ENCODE measurements around the gene MKNK2.

MKNK2 gene

GRCh38 chr19:2080336-2080988 is 29.4 kb upstream of the MKNK2 start:
- DNase-seq = no peak

DNA sequence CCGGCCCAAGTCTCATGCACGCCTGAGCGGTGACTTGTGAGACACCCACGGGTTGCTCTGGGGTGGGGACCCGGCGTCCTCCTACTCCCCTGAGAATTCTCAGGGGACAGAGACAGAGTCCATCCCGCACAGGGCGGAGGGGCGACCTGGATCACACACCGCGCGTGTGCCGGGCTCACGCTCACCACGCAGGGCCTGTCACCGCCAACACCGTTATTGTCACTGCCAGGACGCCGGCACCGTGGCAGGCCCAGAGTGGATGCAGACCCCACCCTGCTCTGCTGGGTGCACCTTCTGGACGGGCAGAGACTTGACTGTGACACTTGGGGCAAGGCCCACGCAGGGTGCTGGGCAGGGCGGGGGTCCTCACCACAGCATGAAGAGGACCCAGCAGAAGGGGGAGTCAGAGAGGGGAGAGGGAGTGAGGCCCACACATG is 28.8 kb upstream of the MKNK2 start:
- no peak for DNase-seq

- DNase-seq = no peak
Observed at GRCh38 chr19:2079076-2079864, 28.2 kb upstream of the MKNK2 start.

GRCh38 chr19:2077833-2078619 is 27.0 kb upstream of the MKNK2 start:
- DNase-seq = no peak

DNA sequence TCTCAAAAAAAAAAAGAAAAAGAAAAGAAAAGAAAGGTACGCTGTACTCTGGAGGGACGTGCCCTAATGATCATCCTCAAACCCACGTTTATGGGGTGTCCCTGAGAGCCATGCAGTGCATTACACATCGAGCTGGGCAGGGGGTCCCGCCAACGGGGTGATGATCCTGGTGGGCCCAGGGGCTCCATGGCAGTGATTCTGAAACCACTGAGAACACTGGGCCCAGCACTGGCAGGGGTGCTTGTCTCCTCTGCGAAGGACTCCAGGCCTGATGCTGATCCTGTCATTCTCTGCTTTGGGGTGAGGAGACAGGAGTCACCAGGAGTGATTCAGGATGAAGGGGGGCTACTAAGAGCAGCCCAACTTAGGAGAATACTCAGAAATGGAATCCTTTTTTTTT is 26.4 kb upstream of the MKNK2 start:
- no peak for DNase-seq

DNA sequence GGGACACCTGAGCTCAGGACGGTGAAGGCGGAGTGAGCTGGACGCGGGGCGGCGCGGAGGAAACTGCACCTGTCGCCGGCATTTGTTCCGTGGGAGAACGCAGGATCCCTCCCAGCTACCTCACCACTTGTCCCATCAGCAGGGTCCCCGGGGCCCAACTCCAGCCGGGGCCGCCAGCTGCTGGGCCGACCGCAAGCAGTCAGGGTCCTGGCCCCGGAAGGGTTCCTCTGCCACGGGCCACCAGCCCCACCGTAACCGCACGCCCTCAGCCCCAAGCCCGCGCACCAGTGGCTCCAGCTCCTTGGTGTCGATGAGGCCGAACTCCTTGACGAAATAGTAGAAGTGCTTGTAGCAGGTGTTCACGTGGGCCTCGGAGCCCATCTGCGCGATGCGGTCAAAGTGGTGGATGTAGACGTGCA is 25.5 kb upstream of the MKNK2 start:
- DNase-seq = no peak

GRCh38 chr19:2072757-2073551 is 21.9 kb upstream of the MKNK2 start:
- DNase-seq = no peak

DNA sequence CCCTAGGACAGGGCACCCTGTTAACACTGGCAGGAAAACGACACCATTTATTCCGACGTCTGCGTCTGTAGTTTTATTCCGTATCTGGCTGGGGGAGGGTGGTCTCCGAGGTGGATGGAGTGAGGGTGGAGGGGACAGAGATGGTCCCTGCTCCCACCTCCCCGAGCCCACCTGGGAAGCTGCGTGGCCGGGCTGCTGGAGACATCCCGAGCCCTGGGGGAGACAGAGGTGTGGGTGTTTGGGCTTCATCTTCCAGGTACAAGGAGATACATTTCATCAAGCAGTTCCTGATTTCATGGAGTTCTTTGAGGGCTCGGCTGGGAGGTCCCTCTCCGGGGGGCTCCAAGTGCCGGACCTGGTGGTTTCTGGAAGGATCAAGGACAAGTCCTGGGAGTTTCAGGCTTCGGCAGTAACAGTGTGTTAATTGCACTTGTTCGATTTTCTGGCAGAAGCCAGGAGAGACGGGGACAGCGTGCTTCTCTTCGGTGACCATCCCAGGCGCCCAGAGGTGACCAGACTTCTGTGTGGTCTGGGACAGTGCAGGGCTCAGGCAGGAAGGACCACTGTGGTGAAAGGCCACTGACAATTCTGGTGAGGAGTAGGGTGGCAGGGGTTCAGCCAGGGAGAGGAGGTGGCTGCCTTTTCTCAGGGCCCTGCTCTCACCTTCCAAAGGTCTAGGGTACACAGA is 20.1 kb upstream of the MKNK2 start:
- DNase-seq = no peak

DNA sequence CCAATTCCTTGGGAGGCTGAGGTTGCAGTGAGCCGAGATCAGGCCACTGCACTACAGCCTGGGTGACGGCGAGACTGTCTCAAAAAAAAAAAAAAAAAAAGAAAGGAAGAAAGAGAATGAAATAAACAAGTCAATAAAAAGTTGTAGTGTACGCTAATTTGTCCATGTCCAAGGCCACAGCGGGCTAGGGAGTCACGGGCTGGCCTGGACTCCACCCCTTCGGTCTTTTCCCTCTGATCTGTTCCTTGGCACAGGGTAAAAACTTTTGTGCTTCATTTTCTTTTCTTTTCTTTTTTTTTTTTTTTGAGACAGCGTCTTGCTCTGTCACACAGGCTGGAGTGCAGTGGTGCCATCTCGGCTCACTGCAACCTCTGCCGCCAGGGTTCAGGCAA is 19.4 kb upstream of the MKNK2 start:
- no peak for DNase-seq

- DNase-seq = peak in 12 of 14 donors; percentile 34 to 99 (median 56)
Observed at GRCh38 chr19:2064788-2065524, 13.9 kb upstream of the MKNK2 start.

DNA sequence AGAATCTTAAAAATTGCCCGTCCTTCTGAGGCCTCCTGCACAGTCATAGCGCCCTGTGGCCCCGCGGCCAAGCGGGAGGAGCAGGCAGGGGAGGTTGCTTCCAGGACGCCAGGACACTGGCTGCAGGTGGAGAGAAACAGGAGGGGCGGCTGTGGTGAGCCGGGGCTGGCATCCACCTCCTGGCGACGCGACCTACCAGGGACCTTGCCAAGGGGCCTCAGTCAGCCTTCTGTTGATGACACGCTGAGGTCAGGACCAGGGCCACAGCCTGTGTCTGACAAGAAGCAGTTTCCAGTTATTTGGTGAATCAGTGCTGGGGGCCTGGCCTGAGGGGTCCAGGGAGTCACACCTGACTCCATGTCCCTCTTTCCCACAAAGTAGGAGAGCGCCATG is 13.3 kb upstream of the MKNK2 start:
- peak in 1 of 14 donors; percentile 90 for DNase-seq

DNA sequence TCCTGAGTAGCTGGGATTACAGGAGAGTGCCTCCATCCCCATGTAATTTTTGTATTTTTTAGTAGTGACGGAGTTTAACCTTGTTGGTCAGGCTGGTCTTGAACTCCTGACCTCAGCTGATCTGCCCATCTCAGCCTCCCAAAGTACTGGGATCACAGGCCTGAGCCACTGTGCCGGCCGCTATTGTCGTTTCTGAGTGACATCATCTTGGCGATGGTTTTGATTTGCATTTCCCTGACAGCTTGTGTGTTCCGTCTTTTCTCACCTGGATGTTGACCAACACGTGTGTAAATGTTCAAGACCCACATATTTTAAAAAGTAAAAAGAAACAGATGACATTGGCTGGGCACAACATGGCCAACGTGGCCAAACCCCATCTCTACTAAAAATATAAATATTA is 12.8 kb upstream of the MKNK2 start:
- DNase-seq = no peak

DNA sequence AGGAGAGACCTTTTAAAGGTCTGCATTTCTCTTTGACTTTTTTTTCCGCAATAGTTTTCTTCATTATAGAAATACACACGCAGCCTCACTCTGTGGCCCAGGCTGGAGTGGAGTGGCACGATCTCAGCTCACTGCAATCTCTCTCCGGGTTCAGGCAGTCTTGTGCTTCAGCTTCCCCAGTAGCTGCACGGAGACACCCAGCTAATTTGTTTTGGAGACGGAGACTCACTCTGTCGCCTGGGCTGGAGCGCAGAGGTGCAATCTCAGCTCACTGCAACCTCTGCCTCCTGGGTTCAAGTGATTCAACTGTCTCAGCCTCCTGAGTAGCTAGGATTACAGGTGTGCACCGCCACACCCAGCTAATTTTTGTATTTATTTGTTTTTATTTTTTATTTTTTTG is 11.7 kb upstream of the MKNK2 start:
- no peak for DNase-seq

DNA sequence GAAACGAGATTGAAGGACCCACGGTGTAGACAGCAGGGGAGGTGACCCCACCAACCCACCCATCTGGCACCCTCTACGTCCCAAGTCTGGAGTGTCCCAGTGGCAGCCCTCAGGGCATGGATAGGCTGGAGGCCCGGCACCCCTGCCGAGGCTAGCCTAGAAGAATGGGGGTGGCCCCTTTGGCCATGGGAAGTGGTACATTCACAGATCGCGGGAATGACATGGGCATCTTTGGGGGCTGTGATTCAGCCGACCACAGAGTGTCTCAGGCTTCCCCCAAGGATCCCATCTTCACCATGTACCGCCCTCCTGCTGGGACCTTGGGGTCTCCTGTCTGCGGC is 11.3 kb upstream of the MKNK2 start:
- no peak for DNase-seq

GRCh38 chr19:2061495-2062388 is 10.7 kb upstream of the MKNK2 start:
- peak; percentile 84 to 99 (median 96) for DNase-seq

GRCh38 chr19:2060884-2061494 is 9.9 kb upstream of the MKNK2 start:
- DNase-seq = peak in 11 of 14 donors; percentile 56 to 96 (median 87)

GRCh38 chr19:2059422-2060201 is 8.6 kb upstream of the MKNK2 start:
- DNase-seq = peak in 9 of 14 donors; percentile 18 to 85 (median 67)

GRCh38 chr19:2058570-2059421 is 7.8 kb upstream of the MKNK2 start:
- DNase-seq = no peak
